Vagina (tissue), 2 donors: ENCODE data around the gene GOSR2. TPM values are rescaled to one million over a fixed set of nuclear protein-coding genes. Genes with fewer than 3 reads are reported as not detected.
"Not testable (repeated sequence)": the region's sequence is repeated elsewhere in the genome, so short reads cannot be mapped to it uniquely, and the experiment has no call there.

ENCODE experiments used
- DNase-seq, 2 donors: peaks; one replicate each; pipeline ENCODE4 v3.0.0-alpha.2; 2017; ENCODE audit errors: extremely low spot score in 2 of 2
- H3K27ac ChIP-seq: fragments of 200-600 bp; sonication (generic); one replicate; pipeline ENCODE4 v1.5.1; 2019
- H3K27me3 ChIP-seq: fragments of 200-600 bp; sonication (generic); one replicate; pipeline ENCODE4 v1.5.1; 2019
- H3K36me3 ChIP-seq, 2 donors: fragments of 200-600 bp; sonication (generic); one replicate each; pipeline ENCODE4 v1.5.1; 2017 to 2019
- H3K4me1 ChIP-seq: fragments of 200-600 bp; sonication (generic); one replicate; pipeline ENCODE4 v1.5.1; 2019
- H3K4me3 ChIP-seq, 2 donors: fragments of 200-600 bp; sonication (generic); 1 replicate in 1 of 2; 2 replicates in 1 of 2; pipeline ENCODE4 v1.5.1; 2016 to 2019
- H3K9me3 ChIP-seq: fragments of 200-600 bp; sonication (generic); one replicate; pipeline ENCODE4 v1.5.1; 2019
- POLR2A ChIP-seq, 2 donors: fragments of 450-650 bp; IDR thresholded peaks; one replicate each; pipeline ENCODE4 v1.6.1; 2017; ENCODE audit warnings: antibody characterized with exemption in 2 of 2, mild to moderate bottlenecking in 2 of 2, moderate library complexity in 2 of 2
- POLR2AphosphoS5 ChIP-seq, 2 donors: sonication (generic); formaldehyde crosslinking; IDR thresholded peaks; one replicate each; pipeline ENCODE4 v1.9.0; 2017; ENCODE audit warnings: antibody characterized with exemption in 2 of 2, mild to moderate bottlenecking in 2 of 2, low read depth in 1 of 2; ENCODE audit not compliant: insufficient read depth in 1 of 2
- intact Hi-C: fragments of 100-400 bp; cut with DNase I; formaldehyde crosslinking; loops from one replicate; pipeline ENCODE4 v1.15.1; 2023
- total RNA-seq: library from RNA; depleted of rRNA; stranded (reverse); fragments of >200 nt; gene quantifications from one replicate; pipeline ENCODE4 v1.2.3, GENCODE V29; 2016
- TF ChIP-seq, protein P1 (sequence below), 3 experiments: fragments of 450-650 bp in 2 of 3; fragments of 200-600 bp in 1 of 3; sonication (generic) in 1 of 3; IDR thresholded peaks; one replicate each; pipeline ENCODE4 v1.5.1; 2017 to 2019; ENCODE audit warnings: antibody characterized with exemption in 3 of 3, mild to moderate bottlenecking in 2 of 3, moderate library complexity in 2 of 3

Gene GOSR2
- total RNA-seq, 1 donor from 2014 or later: 48.1 TPM

DNA sequence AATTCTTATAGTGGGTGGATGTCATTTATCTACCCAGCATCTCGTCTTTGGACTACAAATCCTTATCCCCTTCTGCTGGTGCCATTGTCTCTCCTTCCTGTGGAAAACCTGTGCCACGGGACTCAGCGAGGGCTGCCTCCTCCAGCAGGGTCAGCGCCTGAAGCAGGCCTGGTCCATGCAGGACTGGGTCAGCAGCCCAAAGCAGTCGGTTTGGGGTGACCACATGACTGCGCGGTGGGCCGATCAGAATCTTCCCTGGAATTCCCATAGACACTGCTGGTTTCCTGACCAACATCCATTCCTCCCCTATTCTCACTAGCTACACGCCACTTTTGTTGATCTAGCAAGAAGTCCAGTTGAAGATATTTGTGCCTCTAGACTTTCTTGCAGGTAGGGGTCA lies 29.2 kb downstream of the GOSR2 start:
- Histone ChIP-seq H3K27me3 (no peaks in the 10 kb centered on the region), H3K4me3 (no peak overlapping the region), H3K4me1 (no peaks in the 10 kb centered on the region), H3K27ac (no peak overlapping the region), H3K9me3 (no peaks in the 10 kb centered on the region), H3K36me3 (no peaks in the 10 kb centered on the region)
- no peak for TF ChIP-seq POLR2AphosphoS5 (IDR thresholded peaks at IDR 0.05; ENCODE audit: insufficient read depth in 1 of 2, low read depth in 1 of 2)
- TF ChIP-seq, protein P1, sequence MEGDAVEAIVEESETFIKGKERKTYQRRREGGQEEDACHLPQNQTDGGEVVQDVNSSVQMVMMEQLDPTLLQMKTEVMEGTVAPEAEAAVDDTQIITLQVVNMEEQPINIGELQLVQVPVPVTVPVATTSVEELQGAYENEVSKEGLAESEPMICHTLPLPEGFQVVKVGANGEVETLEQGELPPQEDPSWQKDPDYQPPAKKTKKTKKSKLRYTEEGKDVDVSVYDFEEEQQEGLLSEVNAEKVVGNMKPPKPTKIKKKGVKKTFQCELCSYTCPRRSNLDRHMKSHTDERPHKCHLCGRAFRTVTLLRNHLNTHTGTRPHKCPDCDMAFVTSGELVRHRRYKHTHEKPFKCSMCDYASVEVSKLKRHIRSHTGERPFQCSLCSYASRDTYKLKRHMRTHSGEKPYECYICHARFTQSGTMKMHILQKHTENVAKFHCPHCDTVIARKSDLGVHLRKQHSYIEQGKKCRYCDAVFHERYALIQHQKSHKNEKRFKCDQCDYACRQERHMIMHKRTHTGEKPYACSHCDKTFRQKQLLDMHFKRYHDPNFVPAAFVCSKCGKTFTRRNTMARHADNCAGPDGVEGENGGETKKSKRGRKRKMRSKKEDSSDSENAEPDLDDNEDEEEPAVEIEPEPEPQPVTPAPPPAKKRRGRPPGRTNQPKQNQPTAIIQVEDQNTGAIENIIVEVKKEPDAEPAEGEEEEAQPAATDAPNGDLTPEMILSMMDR (IDR thresholded peaks at IDR 0.05): no peak
- no peak for TF ChIP-seq POLR2A (IDR thresholded peaks at IDR 0.05)
- intact Hi-C loops: no loop called here
- DNase-seq: no peak

GRCh38 chr17:46953191-46953590 lies 30.2 kb downstream of the GOSR2 start:
- not testable (repeated sequence) for H3K36me3 ChIP-seq

GRCh38 chr17:46958041-46958591 lies 35.2 kb downstream of the GOSR2 start:
- intact Hi-C loops: no loop called here
- H3K9me3 ChIP-seq: no peaks in the 10 kb centered on the region
- H3K4me3 ChIP-seq: no peak overlapping the region
- no peak for DNase-seq
- no peaks in the 10 kb centered on the region for H3K36me3 ChIP-seq
- H3K27me3 ChIP-seq: no peaks in the 10 kb centered on the region
- no peaks in the 10 kb centered on the region for H3K4me1 ChIP-seq
- TF ChIP-seq POLR2AphosphoS5 (IDR thresholded peaks at IDR 0.05; ENCODE audit: insufficient read depth in 1 of 2, low read depth in 1 of 2): no peak
- TF ChIP-seq, protein P1 (IDR thresholded peaks at IDR 0.05): no peak
- no peak for TF ChIP-seq POLR2A (IDR thresholded peaks at IDR 0.05)
- H3K27ac ChIP-seq: no peak overlapping the region

More at GRCh38 chr17:46953191-46953590, 30.2 kb downstream of the GOSR2 start:
- H3K27me3 ChIP-seq, intact Hi-C loops, H3K4me1 ChIP-seq, H3K4me3 ChIP-seq, H3K9me3 ChIP-seq, DNase-seq, H3K27ac ChIP-seq: not testable (repeated sequence)

DNA sequence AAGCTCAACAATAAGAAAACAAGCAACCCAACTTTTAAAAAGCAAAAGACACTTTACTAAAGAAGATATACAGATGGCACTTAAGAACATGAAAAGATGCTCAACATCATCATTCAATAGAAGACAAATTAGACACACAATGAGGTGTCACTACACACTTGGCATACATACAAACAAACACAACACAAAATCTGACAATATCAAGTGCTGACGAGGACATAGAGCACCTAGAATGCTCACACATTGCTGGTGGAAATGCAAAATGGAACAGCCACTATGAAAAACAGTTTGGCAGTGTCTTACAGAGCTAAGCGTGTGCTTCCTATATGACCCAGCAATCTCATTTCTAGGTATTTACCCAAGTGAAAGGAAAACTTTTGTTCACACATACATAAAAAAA lies 37.2 kb downstream of the GOSR2 start:
- no peaks in the 10 kb centered on the region for H3K9me3 ChIP-seq
- no peaks in the 10 kb centered on the region for H3K36me3 ChIP-seq
- no peak for DNase-seq
- H3K4me3 ChIP-seq: no peak overlapping the region
- intact Hi-C loops: no loop called here
- no peaks in the 10 kb centered on the region for H3K4me1 ChIP-seq
- TF ChIP-seq, protein P1 (IDR thresholded peaks at IDR 0.05): no peak
- no peak for TF ChIP-seq POLR2A (IDR thresholded peaks at IDR 0.05)
- TF ChIP-seq POLR2AphosphoS5 (IDR thresholded peaks at IDR 0.05; ENCODE audit: insufficient read depth in 1 of 2, low read depth in 1 of 2): no peak
- H3K27ac ChIP-seq: no peak overlapping the region
- no peaks in the 10 kb centered on the region for H3K27me3 ChIP-seq

- H3K4me3 ChIP-seq: no peak overlapping the region
- H3K9me3 ChIP-seq: no peaks in the 10 kb centered on the region
- no peaks in the 10 kb centered on the region for H3K4me1 ChIP-seq
- H3K27me3 ChIP-seq: no peaks in the 10 kb centered on the region
- intact Hi-C loops: no loop called here
- no peaks in the 10 kb centered on the region for H3K36me3 ChIP-seq
- no peak for DNase-seq
- H3K27ac ChIP-seq: no peak overlapping the region
- TF ChIP-seq POLR2A (IDR thresholded peaks at IDR 0.05): no peak
- TF ChIP-seq, protein P1 (IDR thresholded peaks at IDR 0.05): no peak
- TF ChIP-seq POLR2AphosphoS5 (IDR thresholded peaks at IDR 0.05; ENCODE audit: insufficient read depth in 1 of 2, low read depth in 1 of 2): no peak
These were observed 39.4 kb downstream of the GOSR2 start for GRCh38 chr17:46962374-46962790.
